K562 (cell line): Measurements from ENCODE around the gene UBALD2. TPM values are rescaled to one million over a fixed set of nuclear protein-coding genes. Genes with fewer than 3 reads are reported as not detected.
A peak's percentile ranks its signal among the peaks of the same experiment; 100 is the strongest.

Source experiments
- ELF2 ChIP-seq: fragments of 250-450 bp; sonication (Bioruptor Pico); IDR thresholded peaks from 2 replicates; pipeline ENCODE4 v1.5.0; 2021; ENCODE audit warnings: mild to moderate bottlenecking
- EP300 ChIP-seq: IDR thresholded peaks from 2 replicates; pipeline ENCODE4 v1.6.1; 2012; ENCODE audit warnings: low read length, improper control_type of control experiment
- NR3C1 ChIP-seq: sonication (generic); formaldehyde crosslinking; IDR thresholded peaks from 2 replicates; pipeline ENCODE4 v1.8.1; 2022; ENCODE audit warnings: missing genetic modification reagents
- POU5F1 ChIP-seq: fragments of 150-350 bp; IDR thresholded peaks from 2 replicates; pipeline ENCODE4 v1.6.1; 2014; ENCODE audit warnings: borderline replicate concordance, low read length, low read depth, mild to moderate bottlenecking; ENCODE audit not compliant: partially characterized antibody
- PTRF ChIP-seq: fragments of 450-650 bp; IDR thresholded peaks from 2 replicates; pipeline ENCODE4 v1.6.1; 2016; ENCODE audit warnings: mild to moderate bottlenecking, missing genetic modification characterization, missing compliant biosample characterization
- SMAD4 ChIP-seq: fragments of 250-450 bp; sonication (Bioruptor Pico); conservative IDR thresholded peaks from 2 replicates; pipeline ENCODE4 v1.8.0; 2021; ENCODE audit warnings: inconsistent platforms, mild to moderate bottlenecking, moderate library complexity
- STAT5B ChIP-seq: fragments of 250-450 bp; sonication (Bioruptor Pico); IDR thresholded peaks from 2 replicates; pipeline ENCODE4 v1.8.0; 2021; ENCODE audit warnings: mild to moderate bottlenecking, inconsistent platforms
- TBL1XR1 ChIP-seq, 2 experiments: IDR thresholded peaks; 2 replicates each; pipeline ENCODE4 v1.6.1; 2012; ENCODE audit warnings: improper control_type of control experiment in 2 of 2, low read length in 2 of 2, mild to moderate bottlenecking in 1 of 2
- XRCC5 ChIP-seq: fragments of 200-400 bp; formaldehyde crosslinking; IDR thresholded peaks from 2 replicates; pipeline ENCODE4 v1.6.1; 2017; ENCODE audit warnings: low read depth, mild to moderate bottlenecking, low read length
- ZNF561 ChIP-seq: fragments of 450-650 bp; formaldehyde crosslinking; conservative IDR thresholded peaks from 2 replicates; pipeline ENCODE4 v1.4.0; 2020; ENCODE audit warnings: mild to moderate bottlenecking, moderate library complexity
- polyA plus RNA-seq, 8 experiments: library from polyadenylated mRNA; depleted of rRNA in 4 of 8; stranded (reverse) in 5 of 8; unstranded in 3 of 8; fragments of >200 nt; fragmentation: Nextera tagmentation in 2 of 8; fragmentation: Illumina TruSeq in 1 of 8; extraction: Ambion mirVana in 2 of 8; extraction: Trizol in 1 of 8; gene quantifications; 2 replicates each; pipeline versions ENCODE4 v1.2.1 to v1.2.3, GENCODE V29; 2011 to 2014; ENCODE audit warnings: inconsistent platforms in 1 of 8, missing spikeins in 1 of 8
- total RNA-seq, 7 experiments: library from RNA; depleted of rRNA in 6 of 7; stranded (reverse); fragments of >200 nt in 6 of 7; fragmentation: Illumina TruSeq in 2 of 7; extraction: Trizol in 2 of 7; gene quantifications; 2 replicates each; pipeline versions ENCODE4 v1.2.1 to v1.2.3, GENCODE V29; 2011 to 2021; ENCODE audit warnings: low replicate concordance in 1 of 7
- TF ChIP-seq, protein P1 (sequence below): fragments of 200-800 bp; sonication (Bioruptor generic); IDR thresholded peaks from 2 replicates; pipeline ENCODE4 v1.6.1; 2017; ENCODE audit warnings: missing genetic modification characterization, missing compliant biosample characterization
- TF ChIP-seq, protein P2 (sequence below), 2 experiments: fragments of 450-650 bp; IDR thresholded peaks; 2 replicates each; pipeline ENCODE4 v1.6.1; 2016
- TF ChIP-seq, protein P3 (sequence below): fragments of 150-350 bp; conservative IDR thresholded peaks from 2 replicates; pipeline ENCODE4 v1.6.1; 2014; ENCODE audit warnings: low read length
- TF ChIP-seq, protein P4 (sequence below), 2 experiments: IDR thresholded peaks in 1 of 2; conservative IDR thresholded peaks in 1 of 2; 2 replicates each; pipeline ENCODE4 v1.6.1; 2016; ENCODE audit warnings: low read depth in 2 of 2, mild to moderate bottlenecking in 1 of 2, missing compliant biosample characterization in 1 of 2, missing genetic modification characterization in 1 of 2, moderate library complexity in 1 of 2

The UBALD2 gene
- total and polyA plus RNA-seq, 9 of the 15 experiments (the other 6 are each of a cell fraction or from before 2014, with no cell fraction given), result 2.3 to 94.1 (median 25.3) TPM

DNA sequence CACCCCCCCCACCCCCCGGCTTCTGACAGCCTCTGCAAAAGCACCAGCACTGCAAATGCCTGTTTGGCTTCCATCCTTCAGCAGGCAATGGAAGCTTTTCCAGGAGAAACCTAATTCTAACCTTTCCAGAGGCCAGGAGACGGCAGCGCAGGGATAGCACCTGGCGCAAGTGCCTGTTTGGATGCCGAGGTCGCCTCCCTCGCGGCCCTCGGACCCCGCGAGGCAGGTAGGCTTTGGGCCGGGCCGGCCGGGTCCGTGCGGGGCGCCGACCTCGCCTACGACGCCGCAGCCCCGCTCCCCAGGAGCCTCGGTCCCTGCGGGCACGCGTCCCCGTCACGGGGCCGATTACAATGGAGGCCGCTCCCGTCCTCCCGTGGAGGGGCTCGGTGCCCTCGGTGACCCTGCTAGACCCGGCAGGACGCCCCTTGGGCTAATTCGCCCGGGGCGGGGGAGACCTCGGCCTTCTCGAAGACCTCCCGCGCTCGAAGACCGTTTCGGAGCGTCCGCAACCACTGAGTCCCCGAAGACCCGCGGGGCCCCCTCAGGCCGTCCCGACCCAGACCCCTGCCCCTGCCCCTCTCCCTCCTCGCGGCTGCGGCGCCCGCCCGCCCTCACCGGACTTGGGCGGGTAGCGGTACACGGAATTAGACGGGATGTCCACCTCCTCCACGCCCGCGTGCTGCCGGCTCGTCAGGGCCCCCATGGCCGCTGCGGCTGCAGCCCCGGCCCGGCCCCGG, 25.4 kb upstream of the UBALD2 start (continued):
- TF ChIP-seq NR3C1 (CRISPR knock-in tag) (0 out of 2 replicates have a peak, but pooled peaks have one; percentile 78), ZNF561 (CRISPR knock-in tag) (no peak), STAT5B (CRISPR knock-in tag) (no peak), TBL1XR1 (IDR thresholded peaks at IDR 0.05; ENCODE audit: low read length in 2 of 2) (no peak), EP300 (no peak), PTRF (tag) (no peak), ELF2 (CRISPR knock-in tag) (no peak), POU5F1 (no peak), XRCC5 (no peak), SMAD4 (CRISPR knock-in tag) (no peak)
- TF ChIP-seq, protein P1, sequence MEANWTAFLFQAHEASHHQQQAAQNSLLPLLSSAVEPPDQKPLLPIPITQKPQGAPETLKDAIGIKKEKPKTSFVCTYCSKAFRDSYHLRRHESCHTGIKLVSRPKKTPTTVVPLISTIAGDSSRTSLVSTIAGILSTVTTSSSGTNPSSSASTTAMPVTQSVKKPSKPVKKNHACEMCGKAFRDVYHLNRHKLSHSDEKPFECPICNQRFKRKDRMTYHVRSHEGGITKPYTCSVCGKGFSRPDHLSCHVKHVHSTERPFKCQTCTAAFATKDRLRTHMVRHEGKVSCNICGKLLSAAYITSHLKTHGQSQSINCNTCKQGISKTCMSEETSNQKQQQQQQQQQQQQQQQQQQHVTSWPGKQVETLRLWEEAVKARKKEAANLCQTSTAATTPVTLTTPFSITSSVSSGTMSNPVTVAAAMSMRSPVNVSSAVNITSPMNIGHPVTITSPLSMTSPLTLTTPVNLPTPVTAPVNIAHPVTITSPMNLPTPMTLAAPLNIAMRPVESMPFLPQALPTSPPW (CRISPR knock-in tag), result 0 out of 2 replicates have a peak, but pooled peaks have one; percentile 40
- TF ChIP-seq, protein P2, sequence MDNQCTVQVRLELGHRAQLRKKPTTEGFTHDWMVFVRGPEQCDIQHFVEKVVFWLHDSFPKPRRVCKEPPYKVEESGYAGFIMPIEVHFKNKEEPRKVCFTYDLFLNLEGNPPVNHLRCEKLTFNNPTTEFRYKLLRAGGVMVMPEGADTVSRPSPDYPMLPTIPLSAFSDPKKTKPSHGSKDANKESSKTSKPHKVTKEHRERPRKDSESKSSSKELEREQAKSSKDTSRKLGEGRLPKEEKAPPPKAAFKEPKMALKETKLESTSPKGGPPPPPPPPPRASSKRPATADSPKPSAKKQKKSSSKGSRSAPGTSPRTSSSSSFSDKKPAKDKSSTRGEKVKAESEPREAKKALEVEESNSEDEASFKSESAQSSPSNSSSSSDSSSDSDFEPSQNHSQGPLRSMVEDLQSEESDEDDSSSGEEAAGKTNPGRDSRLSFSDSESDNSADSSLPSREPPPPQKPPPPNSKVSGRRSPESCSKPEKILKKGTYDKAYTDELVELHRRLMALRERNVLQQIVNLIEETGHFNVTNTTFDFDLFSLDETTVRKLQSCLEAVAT (IDR thresholded peaks at IDR 0.05), result no peak
- TF ChIP-seq, protein P3, sequence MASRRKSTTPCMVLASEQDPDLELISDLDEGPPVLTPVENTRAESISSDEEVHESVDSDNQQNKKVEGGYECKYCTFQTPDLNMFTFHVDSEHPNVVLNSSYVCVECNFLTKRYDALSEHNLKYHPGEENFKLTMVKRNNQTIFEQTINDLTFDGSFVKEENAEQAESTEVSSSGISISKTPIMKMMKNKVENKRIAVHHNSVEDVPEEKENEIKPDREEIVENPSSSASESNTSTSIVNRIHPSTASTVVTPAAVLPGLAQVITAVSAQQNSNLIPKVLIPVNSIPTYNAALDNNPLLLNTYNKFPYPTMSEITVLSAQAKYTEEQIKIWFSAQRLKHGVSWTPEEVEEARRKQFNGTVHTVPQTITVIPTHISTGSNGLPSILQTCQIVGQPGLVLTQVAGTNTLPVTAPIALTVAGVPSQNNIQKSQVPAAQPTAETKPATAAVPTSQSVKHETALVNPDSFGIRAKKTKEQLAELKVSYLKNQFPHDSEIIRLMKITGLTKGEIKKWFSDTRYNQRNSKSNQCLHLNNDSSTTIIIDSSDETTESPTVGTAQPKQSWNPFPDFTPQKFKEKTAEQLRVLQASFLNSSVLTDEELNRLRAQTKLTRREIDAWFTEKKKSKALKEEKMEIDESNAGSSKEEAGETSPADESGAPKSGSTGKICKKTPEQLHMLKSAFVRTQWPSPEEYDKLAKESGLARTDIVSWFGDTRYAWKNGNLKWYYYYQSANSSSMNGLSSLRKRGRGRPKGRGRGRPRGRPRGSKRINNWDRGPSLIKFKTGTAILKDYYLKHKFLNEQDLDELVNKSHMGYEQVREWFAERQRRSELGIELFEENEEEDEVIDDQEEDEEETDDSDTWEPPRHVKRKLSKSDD, result no peak
- TF ChIP-seq, protein P4, sequence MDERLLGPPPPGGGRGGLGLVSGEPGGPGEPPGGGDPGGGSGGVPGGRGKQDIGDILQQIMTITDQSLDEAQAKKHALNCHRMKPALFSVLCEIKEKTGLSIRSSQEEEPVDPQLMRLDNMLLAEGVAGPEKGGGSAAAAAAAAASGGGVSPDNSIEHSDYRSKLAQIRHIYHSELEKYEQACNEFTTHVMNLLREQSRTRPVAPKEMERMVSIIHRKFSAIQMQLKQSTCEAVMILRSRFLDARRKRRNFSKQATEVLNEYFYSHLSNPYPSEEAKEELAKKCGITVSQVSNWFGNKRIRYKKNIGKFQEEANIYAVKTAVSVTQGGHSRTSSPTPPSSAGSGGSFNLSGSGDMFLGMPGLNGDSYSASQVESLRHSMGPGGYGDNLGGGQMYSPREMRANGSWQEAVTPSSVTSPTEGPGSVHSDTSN (CRISPR knock-in tag; IDR thresholded peaks at IDR 0.05; ENCODE audit: low read depth), result no peak
- TF ChIP-seq, protein P4 (tag; conservative IDR thresholded peaks at IDR 0.05; ENCODE audit: low read depth), result no peak
